ENCODE data around the gene DDHD1. TPM values are rescaled to one million over a fixed set of nuclear protein-coding genes. Genes with fewer than 3 reads are reported as not detected.

The DDHD1 gene
- total and polyA plus RNA-seq, 2 experiments from 2014 or later, result 11.2 to 28.9 TPM

GRCh38 chr14:53109105-53110041 is 43.8 kb downstream of the DDHD1 start:
- ATAC-seq (no peak), DNase-seq (ENCODE audit: low spot score) (no peak)
- Histone ChIP-seq H2AFZ (no peak overlapping the region), H4K20me1 (replicated peaks; ENCODE audit: insufficient read depth) (no peaks in the 10 kb centered on the region), H3K27me3 (ENCODE audit: insufficient read depth) (no peaks in the 10 kb centered on the region), H3K4me1 (ENCODE audit: insufficient read depth) (peaks cover 14% of the 10 kb centered on the region), H3F3A (replicated peaks; ENCODE audit: low read depth) (no peaks in the 10 kb centered on the region), H3K4me2 (peak overlapping the region; percentile 62; the same call in 1 of the 2 replicates), H3K27ac (ENCODE audit: low read depth) (peak overlapping the region; percentile 56), H3K4me3 (no peak overlapping the region), H3K36me3 (ENCODE audit: insufficient read depth) (no peaks in the 10 kb centered on the region), H3K79me2 (replicated peaks; ENCODE audit: insufficient read depth) (peaks cover 6% of the 10 kb centered on the region; the same call in 1 of the 2 replicates), H3K9me2 (ENCODE audit: insufficient read depth) (no peaks in the 10 kb centered on the region)
- TF ChIP-seq ETS1 (IDR thresholded peaks at IDR 0.05) (no peak), EZH2phosphoT487 (IDR thresholded peaks at IDR 0.05; ENCODE audit: unreplicated experiment) (no peak), ZNF462 (CRISPR knock-in tag; IDR thresholded peaks at IDR 0.05) (no peak), NANOG (IDR thresholded peaks at IDR 0.05; ENCODE audit: borderline replicate concordance) (no peak), STAT1 (IDR thresholded peaks at IDR 0.05; ENCODE audit: unreplicated experiment) (no peak), EZH2 (IDR thresholded peaks at IDR 0.05; ENCODE audit: low read depth, unreplicated experiment) (no peak), CREB1 (CRISPR knock-in tag; IDR thresholded peaks at IDR 0.05; ENCODE audit: low read depth) (no peak), CTCF (conservative IDR thresholded peaks at IDR 0.05; ENCODE audit: low read depth in 2 of 2) (no peak), REST (IDR thresholded peaks at IDR 0.05; ENCODE audit: unreplicated experiment) (no peak), ZNF331 (CRISPR knock-in tag; IDR thresholded peaks at IDR 0.05; ENCODE audit: low read depth) (no peak), POLR2AphosphoS5 (IDR thresholded peaks at IDR 0.05; ENCODE audit: low read depth) (no peak), JUNB (IDR thresholded peaks at IDR 0.05; ENCODE audit: unreplicated experiment) (no peak)
- Mint-ChIP-seq H3K9me3 (peaks cover 6% of the 10 kb centered on the region; the same call in 2 of the 3 replicates), H3K27me3 (ENCODE audit: insufficient read depth, low read depth, poor library complexity) (peaks cover 6% of the 10 kb centered on the region), H3K4me1 (peaks cover 3% of the 10 kb centered on the region; the same call in 2 of the 3 replicates), H3K27ac (no peak overlapping the region), H3K36me3 (ENCODE audit: low read depth) (peaks cover 5% of the 10 kb centered on the region; the same call in 2 of the 3 replicates), H3K4me3 (no peak overlapping the region)

All from GM23338 (cell line).